WTC11 (cell line): ENCODE results near the gene CAMK2A.

Source experiments
- TF ChIP-seq, protein P1 (sequence below): sonication (generic); formaldehyde crosslinking; IDR thresholded peaks from 2 replicates; pipeline ENCODE4 v1.8.1; 2023; ENCODE audit warnings: mild to moderate bottlenecking, missing genetic modification reagents, moderate library complexity
- TF ChIP-seq, protein P2 (sequence below): fragments of 200-600 bp; IDR thresholded peaks from 2 replicates; pipeline ENCODE4 v1.8.0; 2022; ENCODE audit warnings: antibody characterized with exemption

GRCh38 chr5:150335778-150336177 is 46.2 kb upstream of the CAMK2A start:
- TF ChIP-seq, protein P1, sequence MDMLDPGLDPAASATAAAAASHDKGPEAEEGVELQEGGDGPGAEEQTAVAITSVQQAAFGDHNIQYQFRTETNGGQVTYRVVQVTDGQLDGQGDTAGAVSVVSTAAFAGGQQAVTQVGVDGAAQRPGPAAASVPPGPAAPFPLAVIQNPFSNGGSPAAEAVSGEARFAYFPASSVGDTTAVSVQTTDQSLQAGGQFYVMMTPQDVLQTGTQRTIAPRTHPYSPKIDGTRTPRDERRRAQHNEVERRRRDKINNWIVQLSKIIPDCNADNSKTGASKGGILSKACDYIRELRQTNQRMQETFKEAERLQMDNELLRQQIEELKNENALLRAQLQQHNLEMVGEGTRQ (CRISPR knock-in tag): no peak
- TF ChIP-seq, protein P2, sequence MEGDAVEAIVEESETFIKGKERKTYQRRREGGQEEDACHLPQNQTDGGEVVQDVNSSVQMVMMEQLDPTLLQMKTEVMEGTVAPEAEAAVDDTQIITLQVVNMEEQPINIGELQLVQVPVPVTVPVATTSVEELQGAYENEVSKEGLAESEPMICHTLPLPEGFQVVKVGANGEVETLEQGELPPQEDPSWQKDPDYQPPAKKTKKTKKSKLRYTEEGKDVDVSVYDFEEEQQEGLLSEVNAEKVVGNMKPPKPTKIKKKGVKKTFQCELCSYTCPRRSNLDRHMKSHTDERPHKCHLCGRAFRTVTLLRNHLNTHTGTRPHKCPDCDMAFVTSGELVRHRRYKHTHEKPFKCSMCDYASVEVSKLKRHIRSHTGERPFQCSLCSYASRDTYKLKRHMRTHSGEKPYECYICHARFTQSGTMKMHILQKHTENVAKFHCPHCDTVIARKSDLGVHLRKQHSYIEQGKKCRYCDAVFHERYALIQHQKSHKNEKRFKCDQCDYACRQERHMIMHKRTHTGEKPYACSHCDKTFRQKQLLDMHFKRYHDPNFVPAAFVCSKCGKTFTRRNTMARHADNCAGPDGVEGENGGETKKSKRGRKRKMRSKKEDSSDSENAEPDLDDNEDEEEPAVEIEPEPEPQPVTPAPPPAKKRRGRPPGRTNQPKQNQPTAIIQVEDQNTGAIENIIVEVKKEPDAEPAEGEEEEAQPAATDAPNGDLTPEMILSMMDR: no peak
